K562 (cell line): ENCODE data around the gene SOX8. TPM values are rescaled to one million over a fixed set of nuclear protein-coding genes. Genes with fewer than 3 reads are reported as not detected.

ENCODE experiments used
- ATAC-seq: fragments of 200-7000 bp; cut with Tn5 transposase; 3 replicates; pipeline ENCODE4 v1.9.1; 2020; ENCODE audit warnings: moderate library complexity
- BruUV-seq: library from RNA; stranded (reverse); fragments of 400-500 nt; replicated peaks from 2 replicates; lab custom pipeline; 2021; lab: Mats Ljungman, UMichigan
- CTCF ChIA-PET: fragments of 300-600 bp; formaldehyde crosslinking; extraction: SDS; loops from one replicate; lab custom pipeline; 2021; ENCODE audit warnings: low intra/inter-chr PET ratio; lab: Yijun Ruan, JAX
- POLR2A ChIA-PET: fragments of 300-600, 350-650 bp; sonication (Branson Sonifier 250); formaldehyde crosslinking; extraction: SDS; loops from one replicate; lab custom pipeline; 2021; ENCODE audit warnings: antibody characterized with exemption, inconsistent platforms; lab: Yijun Ruan, JAX
- DNase-seq, 4 experiments: peaks; one replicate each; pipeline versions ENCODE4 v3.0.0 to v3.0.0-alpha.2; 2011 to 2018; ENCODE audit warnings: low spot score in 3 of 4, mixed read lengths in 3 of 4; ENCODE audit errors: extremely low read depth in 1 of 4
- FAIRE-seq: peaks from 2 replicates; lab custom pipeline; 2011; peaks lifted over from hg19 to GRCh38; lab: Jason Lieb, UNC
- H2AFZ ChIP-seq: 2 replicates; pipeline ENCODE4 v1.6.0; 2011; ENCODE audit warnings: low read depth, low read length, control low read depth, inconsistent platforms
- H3K27ac ChIP-seq: fragments of 200-600 bp; 3 replicates; pipeline ENCODE4 v1.8.0; 2011; ENCODE audit warnings: low read depth, mild to moderate bottlenecking, control low read depth, inconsistent platforms, low read length, moderate library complexity, mixed read lengths; ENCODE audit errors: extremely low read depth
- H3K27me3 ChIP-seq, 2 experiments: fragments of 300-600 bp in 1 of 2; 2 replicates in 1 of 2; 3 replicates in 1 of 2; pipeline versions ENCODE4 v1.6.0 to v1.8.0; 2011; ENCODE audit warnings: inconsistent platforms in 2 of 2, low read length in 2 of 2, mild to moderate bottlenecking in 1 of 2, mixed read lengths in 1 of 2, moderate library complexity in 1 of 2; ENCODE audit not compliant: control insufficient read depth in 2 of 2, insufficient read depth in 2 of 2
- H3K36me3 ChIP-seq: fragments of 300-600 bp; 3 replicates; pipeline ENCODE4 v1.8.0; 2011; ENCODE audit warnings: mild to moderate bottlenecking, low read length, inconsistent platforms; ENCODE audit not compliant: control insufficient read depth, insufficient read depth
- H3K4me1 ChIP-seq, 2 experiments: fragments of 200-600 bp in 1 of 2; replicated peaks in 1 of 2; 2 replicates in 1 of 2; 3 replicates in 1 of 2; pipeline versions ENCODE4 v1.5.1 to v1.8.0; 2011; ENCODE audit warnings: inconsistent platforms in 2 of 2, low read length in 2 of 2, mild to moderate bottlenecking in 1 of 2, mixed read lengths in 1 of 2, moderate library complexity in 1 of 2; ENCODE audit not compliant: control insufficient read depth in 2 of 2, insufficient read depth in 2 of 2
- H3K4me2 ChIP-seq: 2 replicates; pipeline ENCODE4 v1.6.1; 2011; ENCODE audit warnings: low read length, control low read depth, inconsistent platforms, mixed read lengths; ENCODE audit not compliant: insufficient read depth
- H3K4me3 ChIP-seq: fragments of 200-600 bp; sonication (generic), shearing (Covaris generic); 2 replicates; pipeline ENCODE4 v1.5.1; 2016; ENCODE audit warnings: control low read depth, inconsistent platforms
- H3K79me2 ChIP-seq: fragments of 200-600 bp; 3 replicates; pipeline ENCODE4 v1.8.0; 2011; ENCODE audit warnings: low read length, inconsistent platforms; ENCODE audit not compliant: control insufficient read depth, insufficient read depth
- H3K9ac ChIP-seq, 2 experiments: 2 replicates each; pipeline versions ENCODE4 v1.6.0 to v1.6.1; 2011; ENCODE audit warnings: low read depth in 2 of 2, low read length in 2 of 2, control low read depth in 1 of 2, inconsistent platforms in 1 of 2, mild to moderate bottlenecking in 1 of 2, mixed read lengths in 1 of 2; ENCODE audit not compliant: insufficient read depth in 1 of 2
- H3K9me1 ChIP-seq: one replicate; pipeline ENCODE4 v1.6.0; 2011; ENCODE audit warnings: inconsistent platforms, mild to moderate bottlenecking, low read length, moderate library complexity; ENCODE audit not compliant: control insufficient read depth, insufficient read depth
- H3K9me3 ChIP-seq: replicated peaks from 2 replicates; pipeline ENCODE4 v1.5.1; 2011; ENCODE audit warnings: low read depth, low read length, inconsistent platforms; ENCODE audit not compliant: control insufficient read depth, insufficient read depth
- H4K20me1 ChIP-seq: replicated peaks from 2 replicates; pipeline ENCODE4 v1.6.1; 2011; ENCODE audit warnings: low read length, inconsistent platforms, mixed read lengths; ENCODE audit not compliant: control insufficient read depth, insufficient read depth
- ELF2 ChIP-seq: fragments of 250-450 bp; sonication (Bioruptor Pico); IDR thresholded peaks from 2 replicates; pipeline ENCODE4 v1.5.0; 2021; ENCODE audit warnings: mild to moderate bottlenecking
- FOXM1 ChIP-seq, 2 experiments: fragments of 450-650 bp in 1 of 2; sonication (generic) in 1 of 2; formaldehyde crosslinking in 1 of 2; IDR thresholded peaks; 2 replicates each; pipeline versions ENCODE4 v1.6.1 to v1.9.0; 2017 to 2022; ENCODE audit warnings: low read depth in 2 of 2, mild to moderate bottlenecking in 2 of 2, missing genetic modification reagents in 1 of 2, moderate library complexity in 1 of 2
- GTF2F1 ChIP-seq: IDR thresholded peaks from 2 replicates; pipeline ENCODE4 v1.6.1; 2011; ENCODE audit warnings: low read depth, low read length, improper control_type of control experiment
- NBN ChIP-seq: fragments of 450-650 bp; IDR thresholded peaks from 2 replicates; pipeline ENCODE4 v1.6.1; 2016; ENCODE audit warnings: low read depth, mild to moderate bottlenecking
- PPARD ChIP-seq: fragments of 250-450 bp; sonication (Bioruptor Pico); IDR thresholded peaks from 2 replicates; pipeline ENCODE4 v1.8.0; 2022; ENCODE audit warnings: inconsistent platforms, mild to moderate bottlenecking, moderate library complexity
- PTTG1 ChIP-seq: fragments of 450-650 bp; IDR thresholded peaks from 2 replicates; pipeline ENCODE4 v1.6.1; 2016; ENCODE audit warnings: low read depth, mild to moderate bottlenecking, missing genetic modification characterization, missing compliant biosample characterization
- RBM14 ChIP-seq: fragments of 200-400 bp; formaldehyde crosslinking; IDR thresholded peaks from 2 replicates; pipeline ENCODE4 v1.6.1; 2018; ENCODE audit warnings: low read depth, mild to moderate bottlenecking, low read length, moderate library complexity, borderline replicate concordance; ENCODE audit not compliant: insufficient read depth
- TCF3 ChIP-seq: sonication (generic); formaldehyde crosslinking; IDR thresholded peaks from 2 replicates; pipeline ENCODE4 v1.4.0; 2020; ENCODE audit warnings: mild to moderate bottlenecking, missing genetic modification reagents
- ZNF184 ChIP-seq: sonication (generic); formaldehyde crosslinking; IDR thresholded peaks from 2 replicates; pipeline ENCODE4 v1.5.0; 2020; ENCODE audit warnings: missing genetic modification reagents
- ZNF695 ChIP-seq: fragments of 450-650 bp; formaldehyde crosslinking; IDR thresholded peaks from 2 replicates; pipeline ENCODE4 v1.4.0; 2020; ENCODE audit warnings: mild to moderate bottlenecking, moderate library complexity
- ZNF830 ChIP-seq: fragments of 250-450 bp; sonication (Bioruptor Pico); IDR thresholded peaks from 2 replicates; pipeline ENCODE4 v1.5.0; 2021; ENCODE audit warnings: mild to moderate bottlenecking
- WGBS: fragments of 100-300 bp; shearing (Covaris generic); methylation state at CpG from one replicate; pipeline ENCODE4 v1.1.6; 2016; ENCODE audit warnings: low coverage, mixed read lengths; ENCODE audit not compliant: insufficient coverage; ENCODE audit errors: missing lambda C conversion rate; 5-methylcytosine and 5-hydroxymethylcytosine counted together
- in situ Hi-C: fragments of 300-500 bp; cut with MboI; formaldehyde crosslinking; loops from 4 replicates; pipeline ENCODE4 v1.15.0; 2018; ENCODE audit warnings: inconsistent platforms, mixed read lengths
- intact Hi-C: fragments of 100-400 bp; cut with micrococcal nuclease; formaldehyde crosslinking; loops from 2 replicates; pipeline ENCODE4 v1.14.2; 2022
- polyA plus RNA-seq, 8 experiments: library from polyadenylated mRNA; depleted of rRNA in 4 of 8; stranded (reverse) in 5 of 8; unstranded in 3 of 8; fragments of >200 nt; fragmentation: Nextera tagmentation in 2 of 8; fragmentation: Illumina TruSeq in 1 of 8; extraction: Ambion mirVana in 2 of 8; extraction: Trizol in 1 of 8; gene quantifications; 2 replicates each; pipeline versions ENCODE4 v1.2.1 to v1.2.3, GENCODE V29; 2011 to 2014; ENCODE audit warnings: inconsistent platforms in 1 of 8, missing spikeins in 1 of 8
- total RNA-seq, 7 experiments: library from RNA; depleted of rRNA in 6 of 7; stranded (reverse); fragments of >200 nt in 6 of 7; fragmentation: Illumina TruSeq in 2 of 7; extraction: Trizol in 2 of 7; gene quantifications; 2 replicates each; pipeline versions ENCODE4 v1.2.1 to v1.2.3, GENCODE V29; 2011 to 2021; ENCODE audit warnings: low replicate concordance in 1 of 7
- TF ChIP-seq, protein P1 (sequence below): sonication (generic); formaldehyde crosslinking; IDR thresholded peaks from 2 replicates; pipeline ENCODE4 v1.8.1; 2022; ENCODE audit warnings: missing genetic modification reagents
- TF ChIP-seq, protein P2 (sequence below): fragments of 450-650 bp; formaldehyde crosslinking; IDR thresholded peaks from 2 replicates; pipeline ENCODE4 v1.4.0; 2022; ENCODE audit warnings: mild to moderate bottlenecking, moderate library complexity
- TF ChIP-seq, protein P3 (sequence below): fragments of 450-650 bp; IDR thresholded peaks from 2 replicates; pipeline ENCODE4 v1.6.1; 2014; ENCODE audit warnings: low read depth, mild to moderate bottlenecking, moderate library complexity, borderline replicate concordance
- TF ChIP-seq, protein P4 (sequence below): fragments of 250-450 bp; sonication (Bioruptor Pico); IDR thresholded peaks from 2 replicates; pipeline ENCODE4 v1.8.0; 2021; ENCODE audit warnings: moderate library complexity, mild to moderate bottlenecking, inconsistent platforms

Gene SOX8
- total and polyA plus RNA-seq, 9 of the 15 experiments (the other 6 are each of a cell fraction or from before 2014, with no cell fraction given): 0.07 to 0.15 (median 0.15) TPM; not detected in 6

DNA sequence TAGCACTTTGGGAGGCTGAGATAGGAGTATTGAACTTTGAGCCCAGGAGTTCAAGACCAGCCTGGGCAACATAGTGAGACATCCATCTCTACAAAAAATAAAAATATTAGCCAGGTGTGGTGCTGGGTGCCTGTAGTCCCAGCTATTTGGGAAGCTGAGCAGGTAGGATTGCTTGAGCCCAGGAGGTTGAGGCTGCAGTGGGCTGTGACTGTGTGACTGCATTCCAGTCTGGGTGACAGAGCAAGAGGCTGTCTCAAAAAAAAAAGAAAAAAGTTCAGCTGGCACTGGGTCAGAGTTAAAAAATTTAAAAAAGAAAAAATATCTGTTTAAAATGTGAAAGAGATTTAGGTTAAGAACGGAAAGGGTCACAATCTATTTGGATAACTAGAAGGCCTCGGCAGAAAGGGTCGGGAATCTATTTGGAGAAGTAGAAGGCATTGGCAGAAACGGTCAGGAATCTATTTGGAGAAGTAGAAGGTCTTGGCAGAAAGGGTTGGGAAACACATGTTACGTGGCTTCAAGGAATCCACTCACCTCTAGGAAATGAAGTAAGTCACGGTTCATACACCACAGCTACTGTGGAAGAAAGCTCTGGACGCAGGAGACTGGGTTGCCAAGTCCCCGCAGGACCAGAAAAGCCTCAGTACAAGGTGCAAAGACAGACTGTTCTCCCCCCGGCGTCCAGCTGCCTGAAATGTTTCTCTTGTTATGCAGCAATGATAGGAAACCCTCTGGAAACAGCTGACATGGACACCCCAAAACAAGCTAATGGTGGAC, 36.1 kb upstream of the SOX8 start (continued):
- TF ChIP-seq, protein P1, sequence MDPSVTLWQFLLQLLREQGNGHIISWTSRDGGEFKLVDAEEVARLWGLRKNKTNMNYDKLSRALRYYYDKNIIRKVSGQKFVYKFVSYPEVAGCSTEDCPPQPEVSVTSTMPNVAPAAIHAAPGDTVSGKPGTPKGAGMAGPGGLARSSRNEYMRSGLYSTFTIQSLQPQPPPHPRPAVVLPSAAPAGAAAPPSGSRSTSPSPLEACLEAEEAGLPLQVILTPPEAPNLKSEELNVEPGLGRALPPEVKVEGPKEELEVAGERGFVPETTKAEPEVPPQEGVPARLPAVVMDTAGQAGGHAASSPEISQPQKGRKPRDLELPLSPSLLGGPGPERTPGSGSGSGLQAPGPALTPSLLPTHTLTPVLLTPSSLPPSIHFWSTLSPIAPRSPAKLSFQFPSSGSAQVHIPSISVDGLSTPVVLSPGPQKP (CRISPR knock-in tag): no peak
- TF ChIP-seq ELF2 (CRISPR knock-in tag) (no peak), FOXM1 (IDR thresholded peaks at IDR 0.05; ENCODE audit: low read depth) (no peak), FOXM1 (CRISPR knock-in tag; IDR thresholded peaks at IDR 0.05; ENCODE audit: low read depth) (no peak), PTTG1 (tag) (no peak)
- TF ChIP-seq, protein P2, sequence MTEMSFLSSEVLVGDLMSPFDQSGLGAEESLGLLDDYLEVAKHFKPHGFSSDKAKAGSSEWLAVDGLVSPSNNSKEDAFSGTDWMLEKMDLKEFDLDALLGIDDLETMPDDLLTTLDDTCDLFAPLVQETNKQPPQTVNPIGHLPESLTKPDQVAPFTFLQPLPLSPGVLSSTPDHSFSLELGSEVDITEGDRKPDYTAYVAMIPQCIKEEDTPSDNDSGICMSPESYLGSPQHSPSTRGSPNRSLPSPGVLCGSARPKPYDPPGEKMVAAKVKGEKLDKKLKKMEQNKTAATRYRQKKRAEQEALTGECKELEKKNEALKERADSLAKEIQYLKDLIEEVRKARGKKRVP (CRISPR knock-in tag): no peak

DNA sequence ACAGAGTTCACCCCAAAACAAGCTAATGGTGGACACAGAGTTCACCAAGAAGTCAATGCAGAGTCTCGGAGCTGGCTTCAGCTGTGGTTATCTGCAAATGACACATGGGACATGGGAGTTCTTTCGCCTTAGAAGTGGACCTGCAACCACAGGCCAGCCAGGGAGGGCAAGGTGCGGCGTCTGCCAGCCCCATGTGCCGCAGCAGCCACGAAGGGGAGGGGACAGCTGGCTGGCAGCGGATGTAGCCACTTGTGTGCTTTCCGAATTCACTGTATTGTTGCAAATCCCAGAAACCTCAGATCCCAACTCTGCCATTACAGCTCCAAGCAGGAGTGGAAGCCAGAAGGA, 35.5 kb upstream of the SOX8 start:
- Histone ChIP-seq H3K4me1 (no peaks in the 10 kb centered on the region), H3K4me2 (no peak overlapping the region), H2AFZ (no peak overlapping the region), H3K9me3 (no peaks in the 10 kb centered on the region), H3K4me3 (no peak overlapping the region), H4K20me1 (no peaks in the 10 kb centered on the region), H3K27ac (no peak overlapping the region), H3K9me1 (no peaks in the 10 kb centered on the region), H3K36me3 (no peaks in the 10 kb centered on the region), H3K9ac (no peak overlapping the region), H3K27me3 (peaks cover 24 to 32% of the 10 kb centered on the region in 2 experiments), H3K79me2 (no peaks in the 10 kb centered on the region)
- ChIA-PET CTCF (no interaction called here), POLR2A (interaction anchor here (0.6 kb wide), 1 partner anchor 30 kb away, joined by 3 read pairs; no protein-coding TSS in a partner anchor)
- no peak for ATAC-seq
- in situ Hi-C loops (no loop called here), intact Hi-C loops (no loop called here)
- no TSS peak for BruUV-seq
- no peak for FAIRE-seq
- 2% methylated on average over 8 of the region's 8 CpGs for WGBS
- DNase-seq: no peak
- TF ChIP-seq TCF3 (CRISPR knock-in tag) (no peak), RBM14 (no peak), ZNF695 (CRISPR knock-in tag) (no peak), PPARD (CRISPR knock-in tag) (no peak), ZNF184 (CRISPR knock-in tag) (no peak), GTF2F1 (no peak), ZNF830 (CRISPR knock-in tag) (no peak), NBN (no peak)
- TF ChIP-seq, protein P3, sequence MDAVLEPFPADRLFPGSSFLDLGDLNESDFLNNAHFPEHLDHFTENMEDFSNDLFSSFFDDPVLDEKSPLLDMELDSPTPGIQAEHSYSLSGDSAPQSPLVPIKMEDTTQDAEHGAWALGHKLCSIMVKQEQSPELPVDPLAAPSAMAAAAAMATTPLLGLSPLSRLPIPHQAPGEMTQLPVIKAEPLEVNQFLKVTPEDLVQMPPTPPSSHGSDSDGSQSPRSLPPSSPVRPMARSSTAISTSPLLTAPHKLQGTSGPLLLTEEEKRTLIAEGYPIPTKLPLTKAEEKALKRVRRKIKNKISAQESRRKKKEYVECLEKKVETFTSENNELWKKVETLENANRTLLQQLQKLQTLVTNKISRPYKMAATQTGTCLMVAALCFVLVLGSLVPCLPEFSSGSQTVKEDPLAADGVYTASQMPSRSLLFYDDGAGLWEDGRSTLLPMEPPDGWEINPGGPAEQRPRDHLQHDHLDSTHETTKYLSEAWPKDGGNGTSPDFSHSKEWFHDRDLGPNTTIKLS: no peak
- TF ChIP-seq, protein P4, sequence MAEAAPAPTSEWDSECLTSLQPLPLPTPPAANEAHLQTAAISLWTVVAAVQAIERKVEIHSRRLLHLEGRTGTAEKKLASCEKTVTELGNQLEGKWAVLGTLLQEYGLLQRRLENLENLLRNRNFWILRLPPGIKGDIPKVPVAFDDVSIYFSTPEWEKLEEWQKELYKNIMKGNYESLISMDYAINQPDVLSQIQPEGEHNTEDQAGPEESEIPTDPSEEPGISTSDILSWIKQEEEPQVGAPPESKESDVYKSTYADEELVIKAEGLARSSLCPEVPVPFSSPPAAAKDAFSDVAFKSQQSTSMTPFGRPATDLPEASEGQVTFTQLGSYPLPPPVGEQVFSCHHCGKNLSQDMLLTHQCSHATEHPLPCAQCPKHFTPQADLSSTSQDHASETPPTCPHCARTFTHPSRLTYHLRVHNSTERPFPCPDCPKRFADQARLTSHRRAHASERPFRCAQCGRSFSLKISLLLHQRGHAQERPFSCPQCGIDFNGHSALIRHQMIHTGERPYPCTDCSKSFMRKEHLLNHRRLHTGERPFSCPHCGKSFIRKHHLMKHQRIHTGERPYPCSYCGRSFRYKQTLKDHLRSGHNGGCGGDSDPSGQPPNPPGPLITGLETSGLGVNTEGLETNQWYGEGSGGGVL (CRISPR knock-in tag): no peak
